ENCODE measurements around the gene GALNT17.

GRCh38 chr7:71710442-71710841 is 578.5 kb downstream of the GALNT17 start:
- TF ChIP-seq CTCF (conservative IDR thresholded peaks at IDR 0.05; ENCODE audit: low read depth, low read length): no peak
- TF ChIP-seq EZH2 (IDR thresholded peaks at IDR 0.05; ENCODE audit: borderline replicate concordance, low read depth, low read length, poor library complexity, severe bottlenecking): no peak

Data from A673 (cell line).